Forelimb muscle (tissue), 1 donor: ENCODE data around the gene TMEM123. TPM values are rescaled to one million over a fixed set of nuclear protein-coding genes. Genes with fewer than 3 reads are reported as not detected.

ENCODE experiments used
- DNase-seq: peaks from one replicate; pipeline ENCODE4 v3.0.0-alpha.2; 2013; ENCODE audit warnings: low read depth
- polyA plus RNA-seq: library from polyadenylated mRNA; unstranded; fragments of 120-200 nt; gene quantifications from one replicate; pipeline ENCODE4 v1.2.1, GENCODE V29; 2013; ENCODE audit not compliant: insufficient read length

The TMEM123 gene
- polyA plus RNA-seq, 1 donor = 140 TPM

- DNase-seq = no peak
Observed at GRCh38 chr11:102471474-102471873, 18.9 kb upstream of the TMEM123 start.

- DNase-seq = no peak
Observed at GRCh38 chr11:102470251-102470650, 17.7 kb upstream of the TMEM123 start.

GRCh38 chr11:102469196-102469821 is 16.7 kb upstream of the TMEM123 start:
- no peak for DNase-seq

- no peak for DNase-seq
Observed at GRCh38 chr11:102468616-102469195, 16.1 kb upstream of the TMEM123 start.

DNA sequence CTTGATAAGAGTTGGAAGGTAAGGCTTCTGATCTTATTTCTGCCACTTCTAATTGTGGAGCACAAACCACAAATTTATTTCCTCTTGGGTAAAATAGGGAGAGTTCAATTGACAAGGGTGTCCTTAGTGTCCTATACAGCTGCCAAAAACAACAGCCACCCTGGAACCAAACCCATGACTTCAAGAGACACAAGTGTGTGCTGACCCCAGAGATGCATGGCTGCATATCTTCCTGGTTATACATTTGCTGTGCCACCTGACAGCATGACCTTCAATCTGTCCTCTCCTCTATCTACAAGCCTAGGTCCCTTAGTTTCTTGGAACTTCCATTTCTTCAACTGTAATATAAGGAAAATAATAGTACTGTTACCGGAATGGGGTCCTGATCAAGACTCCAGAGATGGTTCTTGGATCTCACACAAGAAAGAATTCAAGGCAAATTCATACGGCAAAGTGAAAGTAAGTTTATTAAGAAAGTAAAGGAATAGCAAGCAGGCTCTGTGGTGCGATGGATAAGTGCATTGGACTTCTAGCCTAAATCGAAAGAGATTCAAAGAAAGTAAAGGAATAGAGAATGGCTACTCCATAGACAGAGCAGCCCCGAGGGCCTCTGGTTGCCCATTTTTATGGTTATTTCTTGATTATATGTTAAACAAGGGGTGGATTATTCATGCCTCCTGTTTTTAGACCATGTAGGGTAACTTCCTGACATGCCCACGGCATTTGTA is 15.5 kb upstream of the TMEM123 start:
- no peak for DNase-seq

DNA sequence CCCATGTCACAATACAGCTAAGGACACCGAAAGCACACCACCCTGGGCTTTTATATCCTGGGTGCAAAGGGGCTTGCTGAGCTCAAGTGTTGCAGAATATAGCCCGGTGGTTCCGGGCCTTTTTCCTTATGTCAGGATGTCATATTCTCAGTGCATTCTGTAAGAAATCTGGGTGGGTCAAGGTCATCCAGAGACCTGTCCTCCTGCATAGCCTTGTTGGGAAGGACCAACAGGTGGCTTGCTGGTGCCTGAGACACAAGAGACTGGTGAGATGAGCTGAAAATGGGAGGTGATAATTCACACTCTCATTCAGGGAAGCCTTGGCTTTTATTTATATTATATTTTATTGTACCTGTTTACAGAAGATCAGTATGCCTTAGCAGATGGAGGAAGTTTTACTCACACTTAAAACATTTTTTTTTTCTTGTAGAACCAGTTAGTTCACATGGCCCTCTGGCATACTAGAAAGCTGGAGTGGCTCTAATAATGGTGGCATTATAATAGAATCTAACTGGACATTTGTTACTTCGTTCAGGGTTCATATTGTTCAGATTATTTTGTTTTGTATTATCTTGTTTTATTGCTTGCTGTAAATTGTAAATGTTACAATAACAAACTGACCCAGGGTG is 14.6 kb upstream of the TMEM123 start:
- no peak for DNase-seq

- DNase-seq = no peak
Observed at GRCh38 chr11:102465696-102466095, 13.1 kb upstream of the TMEM123 start.

DNA sequence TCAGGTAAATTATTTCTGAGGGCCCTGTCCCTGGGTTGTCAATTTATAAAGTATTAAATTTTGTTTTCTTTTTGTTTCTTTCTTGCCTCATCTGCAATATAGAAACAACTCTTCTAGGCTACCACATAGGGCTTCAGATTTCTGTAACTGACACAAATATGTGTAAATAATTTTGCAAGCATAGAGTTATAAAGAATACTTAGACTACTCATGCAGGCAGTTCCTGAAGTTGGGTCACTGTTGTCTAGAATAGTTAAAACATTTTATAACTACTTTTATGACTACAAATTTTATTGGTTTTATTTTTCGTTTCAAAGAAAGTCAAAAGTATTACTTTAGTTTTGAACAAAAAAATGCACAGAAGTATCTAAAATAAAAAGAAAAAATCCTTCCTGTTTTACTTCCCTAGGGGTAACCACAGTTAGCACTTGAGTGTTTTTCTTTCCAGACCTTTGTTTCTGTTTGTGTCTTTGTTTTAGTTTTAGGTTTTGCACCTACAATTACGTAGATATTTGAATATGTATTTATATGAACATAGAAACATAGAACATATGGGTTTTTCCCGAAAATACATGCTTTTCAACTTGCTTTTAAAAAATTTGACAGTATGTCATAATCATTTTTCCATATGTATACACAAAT is 12.4 kb upstream of the TMEM123 start:
- no peak for DNase-seq

GRCh38 chr11:102464037-102464436 is 11.5 kb upstream of the TMEM123 start:
- no peak for DNase-seq

- no peak for DNase-seq
Observed at GRCh38 chr11:102462610-102463009, 10.0 kb upstream of the TMEM123 start.

DNA sequence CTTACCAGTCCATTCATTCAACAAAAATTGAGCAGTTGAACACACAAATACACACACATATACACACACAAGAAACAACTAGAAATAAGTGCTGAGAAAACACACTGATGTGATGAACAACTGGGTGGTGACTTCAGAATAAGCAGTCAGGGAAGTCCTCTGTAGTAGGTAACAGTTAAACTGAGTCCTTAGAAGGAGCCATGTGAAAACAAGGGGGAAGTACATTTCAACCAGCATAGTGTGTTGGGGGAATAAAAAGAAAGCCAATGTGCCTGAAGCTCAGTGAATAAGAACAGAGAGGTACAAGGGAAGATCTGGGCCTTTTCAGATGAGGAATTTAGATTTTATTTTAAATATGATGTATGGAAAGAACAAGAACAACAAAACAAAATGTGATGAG is 6.8 kb upstream of the TMEM123 start:
- no peak for DNase-seq

DNA sequence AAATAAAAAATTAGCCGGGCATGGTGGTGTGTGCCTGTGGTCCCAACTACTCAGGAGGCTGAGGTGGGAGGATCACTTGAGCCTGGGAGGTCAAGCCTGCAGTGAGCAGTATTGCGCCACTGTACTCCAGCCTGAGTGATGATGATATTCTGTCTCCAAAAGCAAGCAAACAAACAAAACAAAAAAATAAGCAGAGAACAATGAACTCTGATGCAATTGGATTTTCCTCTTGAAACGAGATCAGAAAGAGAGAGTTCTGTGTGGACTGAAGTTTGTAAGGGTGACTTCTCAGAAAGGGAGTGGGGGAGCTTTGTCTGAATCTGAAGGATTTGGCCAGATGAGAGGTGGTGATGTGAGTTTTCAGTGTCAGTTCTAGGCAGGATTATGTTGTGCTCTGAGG is 6.0 kb upstream of the TMEM123 start:
- no peak for DNase-seq

- DNase-seq = no peak
Observed at GRCh38 chr11:102457865-102458264, 5.3 kb upstream of the TMEM123 start.

- DNase-seq = no peak
Observed at GRCh38 chr11:102457056-102457677, 4.6 kb upstream of the TMEM123 start.

- DNase-seq = no peak
Observed at GRCh38 chr11:102456381-102456780, 3.8 kb upstream of the TMEM123 start.

DNA sequence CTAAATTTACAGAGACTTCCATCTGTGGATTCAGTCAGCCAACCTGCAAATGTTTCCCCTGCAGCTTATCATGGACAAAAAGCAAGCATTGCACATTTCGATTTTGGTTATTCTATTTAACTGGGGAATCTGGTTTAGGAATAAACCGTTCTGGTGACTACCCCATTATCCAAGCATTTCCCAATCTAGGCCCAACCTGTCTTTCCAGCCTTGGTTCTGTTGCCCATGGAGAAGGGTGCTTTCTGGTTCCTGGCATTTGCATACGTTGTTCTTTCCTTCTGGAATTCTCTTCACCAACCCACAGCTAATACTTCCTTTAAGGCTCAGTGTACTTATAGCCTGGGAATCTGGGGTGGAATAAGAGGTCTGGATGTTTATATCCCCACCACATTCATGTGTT is 1.4 kb upstream of the TMEM123 start:
- DNase-seq = no peak

DNA sequence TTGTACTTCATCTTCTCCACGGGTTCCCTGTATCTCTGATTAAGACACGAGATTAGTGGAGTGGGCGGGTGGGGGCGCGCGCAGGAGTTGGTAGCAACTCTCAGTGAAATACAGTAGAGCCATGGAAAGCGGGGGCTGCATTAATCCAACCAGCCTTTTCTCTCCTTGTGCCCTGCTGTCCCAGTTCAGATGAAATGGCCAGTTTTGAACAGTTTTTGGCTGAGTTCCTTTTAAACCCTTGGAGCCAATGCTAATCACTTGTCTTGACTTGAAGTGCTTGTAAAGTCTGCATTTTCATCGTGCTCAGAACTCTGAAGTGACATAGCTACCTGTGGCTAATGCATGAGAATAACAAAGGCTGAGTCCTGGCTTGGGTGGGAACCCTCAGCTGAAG is 734 bp upstream of the TMEM123 start:
- no peak for DNase-seq

- DNase-seq = no peak
Observed at GRCh38 chr11:102451681-102452460, 694 bp downstream of the TMEM123 start.

DNA sequence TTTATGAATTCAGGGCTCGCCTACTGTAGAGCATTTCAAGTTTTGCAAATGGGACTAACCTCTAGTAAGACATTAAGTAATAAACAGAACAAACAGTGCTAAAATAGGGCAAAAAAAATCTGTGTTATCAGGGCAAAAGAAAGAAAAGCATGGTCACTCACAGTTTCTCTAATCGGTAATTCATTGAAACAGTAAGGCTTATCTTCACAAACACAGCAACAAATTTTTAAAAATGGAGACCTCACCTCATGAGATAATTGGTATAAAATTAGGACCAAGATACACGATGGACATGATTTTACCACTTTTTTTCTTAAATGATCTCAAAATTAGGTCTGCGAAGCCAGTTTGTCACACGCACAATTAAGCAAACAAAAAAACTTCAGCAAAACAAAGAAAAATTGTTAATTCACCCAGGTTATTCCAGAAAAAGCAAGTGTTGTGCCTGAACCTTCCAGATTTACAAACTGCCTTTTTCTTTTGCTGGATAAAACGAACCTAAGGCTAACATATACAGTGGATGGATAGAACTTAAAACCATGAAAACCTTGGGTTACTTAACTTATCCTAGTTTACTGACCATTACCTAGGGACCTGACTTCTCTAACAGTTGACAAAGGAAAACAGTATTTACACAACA is 1.4 kb downstream of the TMEM123 start:
- no peak for DNase-seq
